ENCODE data around the gene TWF2.
"Not testable (repeated sequence)": the region's sequence is repeated elsewhere in the genome, so short reads cannot be mapped to it uniquely, and the experiment has no call there.

Gene TWF2

DNA sequence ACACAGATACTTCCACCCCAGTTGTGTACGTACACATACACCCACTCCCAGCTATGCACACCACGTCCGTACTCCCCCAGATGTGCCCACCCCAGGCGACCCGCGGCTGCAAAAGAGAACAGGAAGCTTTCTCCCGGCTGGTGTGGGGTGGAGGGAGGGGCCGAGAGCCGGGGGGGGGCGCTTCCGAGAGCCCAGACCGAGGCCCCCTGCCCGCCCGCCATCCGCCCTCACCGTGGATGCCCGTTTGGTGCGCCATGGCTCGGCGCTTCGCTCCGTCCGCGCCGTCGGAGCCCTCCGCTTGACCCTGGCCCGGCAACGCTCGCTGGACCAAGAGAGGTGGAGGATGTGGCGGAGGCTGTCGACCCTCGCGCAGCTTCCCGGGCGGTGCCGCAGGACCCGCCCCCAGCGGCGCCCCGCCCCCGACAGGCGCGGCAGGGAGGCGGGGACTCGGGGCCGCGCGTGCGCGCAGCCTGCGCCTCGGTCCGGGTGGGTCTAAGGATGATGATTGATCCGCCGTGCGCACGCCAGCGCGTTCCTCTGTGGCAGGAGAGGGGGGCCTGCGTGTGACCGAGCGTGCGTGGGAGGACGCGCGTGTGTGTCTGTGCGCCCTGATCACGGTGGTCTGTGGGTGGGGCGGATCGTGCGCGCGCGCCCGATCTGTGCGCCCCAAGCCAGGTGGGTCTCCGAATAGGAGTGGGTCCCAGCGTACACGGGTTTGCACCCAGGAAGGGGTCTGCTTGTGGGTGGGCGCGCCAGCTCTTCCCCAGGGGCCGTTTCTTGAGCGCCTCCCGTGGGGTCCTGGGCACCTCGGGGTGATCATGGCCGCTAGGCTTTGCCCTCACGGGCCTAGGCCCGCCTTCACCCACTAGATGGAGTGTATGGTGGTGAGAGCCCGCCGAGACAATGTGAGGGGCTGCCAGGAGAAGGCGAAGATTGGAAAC lies at the start of gene TWF2:
Gene TWF2, minus strand, starts transcription at position 398 of the 941 bp plus-strand sequence. Its CDS starts 142 bp downstream, at position 256.
- peak; percentile 98 for DNase-seq (ENCODE audit: low spot score)
- in situ Hi-C loops (cut with MboI; ENCODE audit: low sequenced_read_pairs, unreplicated experiment) = loop anchor here (10.0 kb wide), 1 partner anchor 106 kb away; no protein-coding TSS in a partner anchor

DNA sequence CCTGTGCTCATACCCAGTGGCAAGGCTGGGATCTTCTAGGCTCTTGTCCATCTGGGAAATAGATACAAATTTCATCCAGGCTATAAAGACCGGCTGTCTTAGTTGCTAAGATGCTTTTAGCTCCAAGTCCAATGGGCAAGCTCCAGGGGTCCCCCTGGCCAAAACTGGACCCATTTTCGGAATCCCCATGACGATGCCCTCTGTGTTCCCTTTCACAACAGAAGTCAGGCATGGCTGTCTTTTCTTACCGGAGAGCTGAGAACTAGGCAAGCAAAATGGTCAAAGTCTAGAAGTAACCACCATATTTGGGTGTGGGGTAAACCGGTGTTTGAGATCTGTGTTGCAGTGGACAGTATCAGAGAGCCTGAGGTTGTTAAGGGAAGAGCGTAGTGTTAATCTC lies 49.7 kb upstream of the TWF2 start:
- in situ Hi-C loops (cut with MboI; ENCODE audit: low sequenced_read_pairs, unreplicated experiment) = no loop called here
- no peak for DNase-seq (ENCODE audit: low spot score)
- TF ChIP-seq, protein P1, sequence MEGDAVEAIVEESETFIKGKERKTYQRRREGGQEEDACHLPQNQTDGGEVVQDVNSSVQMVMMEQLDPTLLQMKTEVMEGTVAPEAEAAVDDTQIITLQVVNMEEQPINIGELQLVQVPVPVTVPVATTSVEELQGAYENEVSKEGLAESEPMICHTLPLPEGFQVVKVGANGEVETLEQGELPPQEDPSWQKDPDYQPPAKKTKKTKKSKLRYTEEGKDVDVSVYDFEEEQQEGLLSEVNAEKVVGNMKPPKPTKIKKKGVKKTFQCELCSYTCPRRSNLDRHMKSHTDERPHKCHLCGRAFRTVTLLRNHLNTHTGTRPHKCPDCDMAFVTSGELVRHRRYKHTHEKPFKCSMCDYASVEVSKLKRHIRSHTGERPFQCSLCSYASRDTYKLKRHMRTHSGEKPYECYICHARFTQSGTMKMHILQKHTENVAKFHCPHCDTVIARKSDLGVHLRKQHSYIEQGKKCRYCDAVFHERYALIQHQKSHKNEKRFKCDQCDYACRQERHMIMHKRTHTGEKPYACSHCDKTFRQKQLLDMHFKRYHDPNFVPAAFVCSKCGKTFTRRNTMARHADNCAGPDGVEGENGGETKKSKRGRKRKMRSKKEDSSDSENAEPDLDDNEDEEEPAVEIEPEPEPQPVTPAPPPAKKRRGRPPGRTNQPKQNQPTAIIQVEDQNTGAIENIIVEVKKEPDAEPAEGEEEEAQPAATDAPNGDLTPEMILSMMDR (IDR thresholded peaks at IDR 0.05; ENCODE audit: borderline replicate concordance, control extremely low read depth, extremely low read depth, insufficient read depth, missing control alignments) = no peak

More for the DNA sequence above, at the start of gene TWF2:
- TF ChIP-seq, protein P1 (IDR thresholded peaks at IDR 0.05; ENCODE audit: borderline replicate concordance, control extremely low read depth, extremely low read depth, insufficient read depth, missing control alignments) = peak; percentile 49

DNA sequence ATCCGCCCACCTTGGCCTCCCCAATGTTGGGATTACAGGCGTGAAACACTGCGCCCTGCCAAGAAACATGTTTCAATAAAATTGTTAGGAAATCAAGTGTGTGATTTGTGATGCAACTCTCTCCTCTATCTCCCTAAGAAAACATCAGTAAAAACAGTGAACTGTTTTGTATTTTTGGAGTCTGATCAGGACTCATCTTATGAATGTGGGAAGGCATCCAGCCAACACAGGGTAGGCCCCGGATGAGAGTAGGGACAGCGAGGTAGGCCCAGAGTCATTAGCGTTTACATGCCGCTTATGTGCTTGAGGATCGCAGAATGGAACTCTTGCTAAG lies 47.8 kb upstream of the TWF2 start:
- in situ Hi-C loops (cut with MboI; ENCODE audit: low sequenced_read_pairs, unreplicated experiment) = no loop called here
- DNase-seq (ENCODE audit: low spot score) = no peak

DNA sequence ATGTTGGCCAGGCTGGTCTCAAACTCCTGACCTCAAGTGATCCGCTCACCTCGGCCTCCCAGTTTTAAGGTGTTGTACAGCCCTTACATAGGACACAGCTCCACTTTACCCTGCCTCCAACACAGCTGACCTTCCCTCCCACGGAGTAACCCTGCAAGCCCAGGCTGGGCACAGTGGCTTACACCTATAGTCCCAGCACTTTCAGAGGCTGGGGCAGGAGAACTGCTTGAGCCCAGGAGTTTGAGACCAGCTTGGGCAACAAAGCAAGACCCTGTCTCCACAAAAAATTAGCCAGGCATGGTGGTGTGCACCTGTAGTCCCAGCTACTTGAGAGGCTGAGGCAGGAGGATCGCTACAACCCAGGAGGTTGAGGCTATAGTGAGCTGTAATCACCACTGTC lies 45.1 kb upstream of the TWF2 start:
- DNase-seq (ENCODE audit: low spot score); in situ Hi-C loops (cut with MboI; ENCODE audit: low sequenced_read_pairs, unreplicated experiment): not testable (repeated sequence)

More for the DNA sequence above, 47.8 kb upstream of the TWF2 start:
- TF ChIP-seq, protein P1 (IDR thresholded peaks at IDR 0.05; ENCODE audit: borderline replicate concordance, control extremely low read depth, extremely low read depth, insufficient read depth, missing control alignments) = no peak

DNA sequence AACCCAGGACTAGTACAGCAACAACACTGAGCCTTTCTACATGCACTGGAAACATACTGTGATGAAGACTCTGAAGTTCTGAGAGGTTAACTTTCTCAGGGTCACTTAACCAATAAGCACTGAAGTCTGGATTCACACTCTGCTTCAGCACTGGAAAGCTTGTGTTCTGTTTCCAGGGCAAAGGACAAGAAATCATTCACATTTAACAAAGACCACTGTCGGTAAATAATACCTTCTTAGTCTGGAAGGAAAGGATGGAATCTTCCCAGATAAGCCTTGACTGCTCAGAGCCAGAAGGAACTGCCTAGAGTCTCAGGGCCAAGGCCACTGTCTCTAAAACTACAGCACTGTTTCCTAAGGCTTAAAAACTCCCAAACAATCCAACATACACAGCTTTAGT lies 44.3 kb upstream of the TWF2 start:
- DNase-seq (ENCODE audit: low spot score) = no peak
- in situ Hi-C loops (cut with MboI; ENCODE audit: low sequenced_read_pairs, unreplicated experiment) = no loop called here
- TF ChIP-seq, protein P1 (IDR thresholded peaks at IDR 0.05; ENCODE audit: borderline replicate concordance, control extremely low read depth, extremely low read depth, insufficient read depth, missing control alignments) = no peak

DNA sequence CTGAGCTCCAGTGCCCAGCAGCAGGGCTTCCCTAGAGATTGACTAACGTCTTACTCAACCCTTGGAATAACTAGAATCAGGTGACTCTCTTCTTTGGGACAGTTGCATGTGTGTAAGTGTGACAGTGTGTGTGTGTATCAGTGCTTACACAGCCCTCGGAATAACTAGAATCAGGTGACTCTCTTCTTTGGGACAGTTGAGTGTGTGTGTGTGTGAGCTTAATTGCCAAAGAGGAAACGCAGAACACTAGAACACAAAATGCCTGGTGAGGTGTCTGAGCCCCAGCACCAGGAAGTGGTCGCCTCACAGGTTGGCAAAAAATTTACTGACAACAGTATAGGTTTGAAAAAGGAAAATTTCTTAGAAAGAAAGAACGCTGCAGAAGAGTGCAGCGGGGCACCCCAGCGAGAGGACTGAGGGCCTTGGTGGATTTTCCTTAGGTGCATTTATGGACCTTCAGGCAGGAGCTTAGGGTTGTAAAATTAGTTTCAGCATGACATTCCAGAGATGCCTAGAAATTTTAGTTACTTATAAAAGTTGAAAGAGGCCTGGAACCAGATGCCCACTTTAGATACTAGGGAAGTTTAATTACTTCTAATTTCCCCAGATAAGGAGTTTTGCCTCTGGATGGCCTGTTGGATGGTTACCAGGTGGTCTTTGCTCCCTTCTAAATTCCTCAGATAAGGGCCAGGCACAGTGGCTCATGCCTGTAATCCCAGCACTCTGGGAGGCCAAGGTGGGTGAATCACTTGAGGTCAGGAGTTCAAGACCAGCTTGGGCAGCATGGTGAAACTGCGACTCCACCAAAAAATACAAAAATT lies 43.2 kb upstream of the TWF2 start:
- no peak for DNase-seq (ENCODE audit: low spot score)
- TF ChIP-seq, protein P1 (IDR thresholded peaks at IDR 0.05; ENCODE audit: borderline replicate concordance, control extremely low read depth, extremely low read depth, insufficient read depth, missing control alignments) = no peak
- in situ Hi-C loops (cut with MboI; ENCODE audit: low sequenced_read_pairs, unreplicated experiment) = no loop called here
